Nephron progenitor cell (in vitro differentiated cells): ENCODE results near the gene ENPP3.
"Not testable (repeated sequence)": the region's sequence is repeated elsewhere in the genome, so short reads cannot be mapped to it uniquely, and the experiment has no call there.

Experiments
- DNase-seq: peaks from one replicate; pipeline ENCODE4 v3.0.0; 2021
- H3K27ac Mint-ChIP-seq: 2 replicates; pipeline ENCODE4 v1.8.0; 2021; ENCODE audit warnings: mild to moderate bottlenecking, moderate library complexity, mixed read lengths
- H3K27me3 Mint-ChIP-seq: 2 replicates; pipeline ENCODE4 v1.8.0; 2021; ENCODE audit warnings: mild to moderate bottlenecking, low read depth, mixed read lengths; ENCODE audit not compliant: poor library complexity
- H3K36me3 Mint-ChIP-seq: 2 replicates; pipeline ENCODE4 v1.8.0; 2021; ENCODE audit warnings: low read depth, mixed read lengths
- H3K4me1 Mint-ChIP-seq: 2 replicates; pipeline ENCODE4 v1.8.0; 2021; ENCODE audit warnings: mixed read lengths
- H3K4me3 Mint-ChIP-seq: 2 replicates; pipeline ENCODE4 v1.8.0; 2021; ENCODE audit warnings: mild to moderate bottlenecking, moderate library complexity, mixed read lengths
- H3K9me3 Mint-ChIP-seq: 2 replicates; pipeline ENCODE4 v1.8.0; 2021; ENCODE audit warnings: mild to moderate bottlenecking, moderate library complexity, mixed read lengths
- CTCF ChIP-seq: fragments of 200-600 bp; sonication (generic); IDR thresholded peaks from 2 replicates; pipeline ENCODE4 v1.5.0; 2021; ENCODE audit warnings: antibody characterized with exemption

ENPP3 gene

GRCh38 chr6:131741688-131742393 lies 104.7 kb downstream of the ENPP3 start:
- Mint-ChIP-seq H3K4me1 (peaks cover 7% of the 10 kb centered on the region), H3K27ac (peak overlapping the region; percentile 6), H3K9me3 (no peaks in the 10 kb centered on the region), H3K27me3 (no peaks in the 10 kb centered on the region), H3K4me3 (no peak overlapping the region), H3K36me3 (no peaks in the 10 kb centered on the region)
- TF ChIP-seq CTCF, result no peak
- DNase-seq, result no peak

GRCh38 chr6:131744432-131745287 lies 107.6 kb downstream of the ENPP3 start:
- TF ChIP-seq CTCF, result no peak
- H3K9me3 Mint-ChIP-seq, result no peaks in the 10 kb centered on the region
- H3K4me3 Mint-ChIP-seq, result no peak overlapping the region
- H3K27me3 Mint-ChIP-seq, result no peaks in the 10 kb centered on the region
- no peak for DNase-seq
- H3K36me3 Mint-ChIP-seq, result no peaks in the 10 kb centered on the region
- H3K27ac Mint-ChIP-seq, result no peak overlapping the region
- no peaks in the 10 kb centered on the region for H3K4me1 Mint-ChIP-seq

GRCh38 chr6:131745476-131745875 lies 108.4 kb downstream of the ENPP3 start:
- no peaks in the 10 kb centered on the region for H3K36me3 Mint-ChIP-seq
- no peak for TF ChIP-seq CTCF
- H3K4me3 Mint-ChIP-seq, result no peak overlapping the region

GRCh38 chr6:131747821-131748353 lies 110.8 kb downstream of the ENPP3 start:
- no peak for DNase-seq
- Mint-ChIP-seq H3K4me1 (no peaks in the 10 kb centered on the region), H3K27ac (no peak overlapping the region), H3K9me3 (peaks cover 1% of the 10 kb centered on the region), H3K36me3 (no peaks in the 10 kb centered on the region), H3K4me3 (no peak overlapping the region), H3K27me3 (peaks cover under 1% of the 10 kb centered on the region)
- TF ChIP-seq CTCF, result no peak

More at GRCh38 chr6:131745476-131745875, 108.4 kb downstream of the ENPP3 start:
- Mint-ChIP-seq H3K9me3 (no peaks in the 10 kb centered on the region), H3K27ac (no peak overlapping the region), H3K4me1 (no peaks in the 10 kb centered on the region), H3K27me3 (no peaks in the 10 kb centered on the region)
- no peak for DNase-seq

GRCh38 chr6:131749023-131749422 lies 111.9 kb downstream of the ENPP3 start:
- TF ChIP-seq CTCF, result no peak
- peaks cover 2% of the 10 kb centered on the region for H3K27me3 Mint-ChIP-seq
- H3K36me3 Mint-ChIP-seq, result no peaks in the 10 kb centered on the region
- peaks cover 4% of the 10 kb centered on the region for H3K9me3 Mint-ChIP-seq
- no peak overlapping the region for H3K27ac Mint-ChIP-seq
- H3K4me3 Mint-ChIP-seq, result no peak overlapping the region
- DNase-seq, result no peak
- H3K4me1 Mint-ChIP-seq, result no peaks in the 10 kb centered on the region

- peaks cover 14% of the 10 kb centered on the region for H3K4me1 Mint-ChIP-seq
- H3K4me3 Mint-ChIP-seq, DNase-seq, H3K36me3 Mint-ChIP-seq, H3K27me3 Mint-ChIP-seq, H3K9me3 Mint-ChIP-seq, H3K27ac Mint-ChIP-seq: not testable (repeated sequence)
These were observed 114.1 kb downstream of the ENPP3 start for GRCh38 chr6:131751012-131751715.
